Measurements from ENCODE around the gene BOC.

GRCh38 chr3:113167825-113168801, 43.2 kb upstream of the BOC start:
- TF ChIP-seq CTCF (conservative IDR thresholded peaks at IDR 0.05; ENCODE audit: low read depth, low read length) = no peak
- TF ChIP-seq EZH2 (IDR thresholded peaks at IDR 0.05; ENCODE audit: low read length, unreplicated experiment) = no peak
- TF ChIP-seq EZH2phosphoT487 (IDR thresholded peaks at IDR 0.05; ENCODE audit: borderline replicate concordance, low read length) = no peak
